Measurements from ENCODE around the gene DYNLL2.
"Not testable (repeated sequence)": the region's sequence is repeated elsewhere in the genome, so short reads cannot be mapped to it uniquely, and the experiment has no call there.

DYNLL2 gene

GRCh38 chr17:58072862-58073261 is 10.4 kb upstream of the DYNLL2 start:
- DNase-seq (ENCODE audit: low spot score): no peak

- DNase-seq (ENCODE audit: low spot score): not testable (repeated sequence)
These were observed 10.0 kb upstream of the DYNLL2 start for GRCh38 chr17:58073266-58073665.

GRCh38 chr17:58074406-58074805 is 8.8 kb upstream of the DYNLL2 start:
- DNase-seq (ENCODE audit: low spot score): not testable (repeated sequence)

- no peak for DNase-seq (ENCODE audit: low spot score)
These were observed 3.8 kb upstream of the DYNLL2 start for GRCh38 chr17:58079300-58080033.

GRCh38 chr17:58081646-58082340 is 1.4 kb upstream of the DYNLL2 start:
- DNase-seq (ENCODE audit: low spot score): peak; percentile 3

- no peak for DNase-seq (ENCODE audit: low spot score)
These were observed 814 bp upstream of the DYNLL2 start for GRCh38 chr17:58082341-58082869.

- DNase-seq (ENCODE audit: low spot score): peak; percentile 86
These were observed 485 bp downstream of the DYNLL2 start for GRCh38 chr17:58083491-58084316.

- DNase-seq (ENCODE audit: low spot score): peak; percentile 35
These were observed 1.2 kb downstream of the DYNLL2 start for GRCh38 chr17:58084317-58084981.

GRCh38 chr17:58085039-58085715 is 2.0 kb downstream of the DYNLL2 start:
- DNase-seq (ENCODE audit: low spot score): no peak

GRCh38 chr17:58086953-58087352 is 3.7 kb downstream of the DYNLL2 start:
- DNase-seq (ENCODE audit: low spot score): no peak

- DNase-seq (ENCODE audit: low spot score): peak; percentile 0
These were observed 5.4 kb downstream of the DYNLL2 start for GRCh38 chr17:58088624-58089023.

- DNase-seq (ENCODE audit: low spot score): no peak
These were observed 5.9 kb downstream of the DYNLL2 start for GRCh38 chr17:58089111-58089510.

- DNase-seq (ENCODE audit: low spot score): peak; percentile 5
These were observed 7.9 kb downstream of the DYNLL2 start for GRCh38 chr17:58091024-58091567.

GRCh38 chr17:58092101-58092796 is 9.0 kb downstream of the DYNLL2 start:
- peak; percentile 4 for DNase-seq (ENCODE audit: low spot score)

GRCh38 chr17:58092797-58093385 is 9.7 kb downstream of the DYNLL2 start:
- DNase-seq (ENCODE audit: low spot score): peak; percentile 1

GRCh38 chr17:58094118-58094517 is 10.9 kb downstream of the DYNLL2 start:
- DNase-seq (ENCODE audit: low spot score): no peak

GRCh38 chr17:58096892-58097291 is 13.7 kb downstream of the DYNLL2 start:
- DNase-seq (ENCODE audit: low spot score): no peak

GRCh38 chr17:58097384-58098088 is 14.3 kb downstream of the DYNLL2 start:
- DNase-seq (ENCODE audit: low spot score): no peak

GRCh38 chr17:58100506-58100905 is 17.3 kb downstream of the DYNLL2 start:
- DNase-seq (ENCODE audit: low spot score): no peak

All from AG20443 (cell line).